HEK293 (cell line): ENCODE results near the gene JUP.

Source experiments
- GLI4 ChIP-seq: fragments of 450-650 bp; formaldehyde crosslinking; IDR thresholded peaks from 2 replicates; pipeline ENCODE4 v1.5.1; 2016; ENCODE audit warnings: missing biosample characterization, missing genetic modification characterization
- HOXD13 ChIP-seq: sonication (generic); formaldehyde crosslinking; IDR thresholded peaks from 2 replicates; pipeline ENCODE4 v1.8.0; 2022; ENCODE audit warnings: missing genetic modification reagents, borderline replicate concordance
- KLF1 ChIP-seq: fragments of 450-650 bp; formaldehyde crosslinking; IDR thresholded peaks from 2 replicates; pipeline ENCODE4 v1.5.1; 2016; ENCODE audit warnings: missing biosample characterization, missing genetic modification characterization
- KLF16 ChIP-seq: fragments of 450-650 bp; formaldehyde crosslinking; IDR thresholded peaks from 2 replicates; pipeline ENCODE4 v1.5.1; 2017; ENCODE audit warnings: missing biosample characterization, missing genetic modification characterization
- SALL2 ChIP-seq: fragments of 450-650 bp; formaldehyde crosslinking; IDR thresholded peaks from 2 replicates; pipeline ENCODE4 v1.5.0; 2017; ENCODE audit warnings: missing biosample characterization, mild to moderate bottlenecking, missing genetic modification characterization, borderline replicate concordance
- SCRT1 ChIP-seq: fragments of 450-650 bp; formaldehyde crosslinking; IDR thresholded peaks from 2 replicates; pipeline ENCODE4 v1.5.1; 2016; ENCODE audit warnings: missing biosample characterization, missing genetic modification characterization, borderline replicate concordance
- TCF7L2 ChIP-seq: IDR thresholded peaks from 2 replicates; pipeline ENCODE4 v1.6.1; 2011; ENCODE audit warnings: low read depth, mild to moderate bottlenecking, inconsistent platforms, low read length, moderate library complexity, borderline replicate concordance
- ZEB2 ChIP-seq: fragments of 450-650 bp; formaldehyde crosslinking; IDR thresholded peaks from 2 replicates; pipeline ENCODE4 v1.5.1; 2016; ENCODE audit warnings: missing biosample characterization, missing genetic modification characterization
- ZIC2 ChIP-seq: fragments of 450-650 bp; formaldehyde crosslinking; IDR thresholded peaks from 2 replicates; pipeline ENCODE4 v1.5.1; 2016; ENCODE audit warnings: missing biosample characterization, missing genetic modification characterization
- ZNF133 ChIP-seq: fragments of 450-650 bp; formaldehyde crosslinking; IDR thresholded peaks from 2 replicates; pipeline ENCODE4 v1.5.1; 2016; ENCODE audit warnings: missing biosample characterization, missing genetic modification characterization
- ZNF2 ChIP-seq: fragments of 450-650 bp; formaldehyde crosslinking; IDR thresholded peaks from 2 replicates; pipeline ENCODE4 v1.5.1; 2016; ENCODE audit warnings: missing biosample characterization, missing genetic modification characterization
- ZNF335 ChIP-seq: fragments of 450-650 bp; formaldehyde crosslinking; conservative IDR thresholded peaks from 2 replicates; pipeline ENCODE4 v1.5.1; 2016; ENCODE audit warnings: missing biosample characterization, missing genetic modification characterization
- ZNF341 ChIP-seq: fragments of 450-650 bp; formaldehyde crosslinking; IDR thresholded peaks from 2 replicates; pipeline ENCODE4; 2016; ENCODE audit warnings: low read depth, missing biosample characterization, missing genetic modification characterization
- ZNF423 ChIP-seq: fragments of 450-650 bp; formaldehyde crosslinking; IDR thresholded peaks from 2 replicates; pipeline ENCODE4 v1.5.1; 2016; ENCODE audit warnings: missing biosample characterization, missing genetic modification characterization
- ZNF626 ChIP-seq: fragments of 450-650 bp; sonication (Bioruptor Pico); formaldehyde crosslinking; IDR thresholded peaks from 2 replicates; pipeline ENCODE4 v1.5.1; 2018; ENCODE audit warnings: missing biosample characterization, missing genetic modification characterization, inconsistent platforms
- ZNF629 ChIP-seq: fragments of 450-650 bp; formaldehyde crosslinking; IDR thresholded peaks from 2 replicates; pipeline ENCODE4 v1.5.1; 2017; ENCODE audit warnings: missing biosample characterization, missing genetic modification characterization
- ZNF768 ChIP-seq: fragments of 450-650 bp; formaldehyde crosslinking; IDR thresholded peaks from 2 replicates; pipeline ENCODE4 v1.5.1; 2018; ENCODE audit warnings: missing biosample characterization, mild to moderate bottlenecking, missing genetic modification characterization
- ZSCAN16 ChIP-seq: fragments of 450-650 bp; formaldehyde crosslinking; IDR thresholded peaks from 2 replicates; pipeline ENCODE4 v1.5.1; 2016; ENCODE audit warnings: missing biosample characterization, missing genetic modification characterization
- TF ChIP-seq, protein P1 (sequence below): fragments of 450-650 bp; formaldehyde crosslinking; IDR thresholded peaks from 2 replicates; pipeline ENCODE4 v1.5.1; 2016; ENCODE audit warnings: missing biosample characterization, missing genetic modification characterization, low read depth
- TF ChIP-seq, protein P2 (sequence below): fragments of 450-650 bp; formaldehyde crosslinking; optimal IDR thresholded peaks from 2 replicates; pipeline ENCODE3; 2016; ENCODE audit warnings: missing biosample characterization, mild to moderate bottlenecking, missing genetic modification characterization
- TF ChIP-seq, protein P3 (sequence below): fragments of 450-650 bp; formaldehyde crosslinking; IDR thresholded peaks from 2 replicates; pipeline ENCODE4 v1.5.1; 2016; ENCODE audit warnings: missing biosample characterization, missing genetic modification characterization
- TF ChIP-seq, protein P4 (sequence below): fragments of 450-650 bp; formaldehyde crosslinking; IDR thresholded peaks from 2 replicates; pipeline ENCODE4 v1.5.1; 2016; ENCODE audit warnings: missing biosample characterization, missing genetic modification characterization
- TF ChIP-seq, protein P5 (sequence below): fragments of 450-650 bp; formaldehyde crosslinking; IDR thresholded peaks from 2 replicates; pipeline ENCODE4 v1.5.1; 2016; ENCODE audit warnings: missing biosample characterization, missing genetic modification characterization
- TF ChIP-seq, protein P6 (sequence below): fragments of 450-650 bp; formaldehyde crosslinking; IDR thresholded peaks from 2 replicates; pipeline ENCODE4 v1.5.1; 2016; ENCODE audit warnings: missing biosample characterization, missing genetic modification characterization
- TF ChIP-seq, protein P7 (sequence below): fragments of 450-650 bp; formaldehyde crosslinking; IDR thresholded peaks from 2 replicates; pipeline ENCODE4 v1.5.1; 2016; ENCODE audit warnings: missing biosample characterization, missing genetic modification characterization

The JUP gene

DNA sequence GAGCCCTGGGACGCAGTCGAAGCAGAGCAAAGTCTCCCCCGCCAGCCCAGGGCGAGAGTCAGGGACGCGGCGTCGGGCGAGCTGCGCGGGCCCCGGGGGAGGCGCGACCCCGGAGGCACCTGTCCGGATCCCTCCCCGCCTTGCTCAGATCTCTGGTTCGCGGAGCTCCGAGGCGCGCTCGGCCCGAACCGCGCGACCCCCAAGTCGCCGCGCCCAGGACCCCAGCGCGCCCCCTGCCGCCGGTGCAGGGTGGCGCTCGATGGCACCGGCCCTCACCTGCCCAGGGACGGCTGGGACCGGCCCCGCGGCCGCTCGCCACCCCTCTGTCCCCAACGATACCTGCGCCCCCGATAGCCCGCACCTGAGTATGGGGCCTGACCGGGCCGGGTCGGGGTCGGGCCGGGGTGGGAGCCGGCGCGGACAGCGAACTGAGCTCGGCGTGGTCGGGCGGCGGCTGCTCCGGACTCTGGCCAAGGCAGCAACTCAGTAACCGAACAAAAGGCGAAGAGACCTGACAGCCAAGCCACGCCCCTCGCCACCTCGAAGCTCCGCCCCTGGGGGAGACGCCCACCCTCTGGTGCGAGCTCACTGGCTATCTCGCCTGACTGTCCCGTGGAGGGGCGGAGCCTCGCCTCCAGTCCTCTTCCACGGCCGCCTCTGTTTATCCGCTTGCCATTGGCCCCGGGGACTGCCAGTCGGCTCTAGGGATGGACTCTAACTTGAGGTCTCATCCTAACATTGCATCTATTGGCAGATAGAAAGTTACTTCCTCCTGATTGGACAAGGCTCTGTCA is at the start of gene JUP (continued):
- TF ChIP-seq, protein P1, sequence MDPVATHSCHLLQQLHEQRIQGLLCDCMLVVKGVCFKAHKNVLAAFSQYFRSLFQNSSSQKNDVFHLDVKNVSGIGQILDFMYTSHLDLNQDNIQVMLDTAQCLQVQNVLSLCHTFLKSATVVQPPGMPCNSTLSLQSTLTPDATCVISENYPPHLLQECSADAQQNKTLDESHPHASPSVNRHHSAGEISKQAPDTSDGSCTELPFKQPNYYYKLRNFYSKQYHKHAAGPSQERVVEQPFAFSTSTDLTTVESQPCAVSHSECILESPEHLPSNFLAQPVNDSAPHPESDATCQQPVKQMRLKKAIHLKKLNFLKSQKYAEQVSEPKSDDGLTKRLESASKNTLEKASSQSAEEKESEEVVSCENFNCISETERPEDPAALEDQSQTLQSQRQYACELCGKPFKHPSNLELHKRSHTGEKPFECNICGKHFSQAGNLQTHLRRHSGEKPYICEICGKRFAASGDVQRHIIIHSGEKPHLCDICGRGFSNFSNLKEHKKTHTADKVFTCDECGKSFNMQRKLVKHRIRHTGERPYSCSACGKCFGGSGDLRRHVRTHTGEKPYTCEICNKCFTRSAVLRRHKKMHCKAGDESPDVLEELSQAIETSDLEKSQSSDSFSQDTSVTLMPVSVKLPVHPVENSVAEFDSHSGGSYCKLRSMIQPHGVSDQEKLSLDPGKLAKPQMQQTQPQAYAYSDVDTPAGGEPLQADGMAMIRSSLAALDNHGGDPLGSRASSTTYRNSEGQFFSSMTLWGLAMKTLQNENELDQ (tag by site-specific recombination), result no peak
- TF ChIP-seq ZNF335 (tag by site-specific recombination), result no peak
- TF ChIP-seq, protein P2, sequence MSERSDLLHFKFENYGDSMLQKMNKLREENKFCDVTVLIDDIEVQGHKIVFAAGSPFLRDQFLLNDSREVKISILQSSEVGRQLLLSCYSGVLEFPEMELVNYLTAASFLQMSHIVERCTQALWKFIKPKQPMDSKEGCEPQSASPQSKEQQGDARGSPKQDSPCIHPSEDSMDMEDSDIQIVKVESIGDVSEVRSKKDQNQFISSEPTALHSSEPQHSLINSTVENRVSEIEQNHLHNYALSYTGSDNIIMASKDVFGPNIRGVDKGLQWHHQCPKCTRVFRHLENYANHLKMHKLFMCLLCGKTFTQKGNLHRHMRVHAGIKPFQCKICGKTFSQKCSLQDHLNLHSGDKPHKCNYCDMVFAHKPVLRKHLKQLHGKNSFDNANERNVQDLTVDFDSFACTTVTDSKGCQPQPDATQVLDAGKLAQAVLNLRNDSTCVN (tag by site-specific recombination), result peak; percentile 91
- TF ChIP-seq, protein P3, sequence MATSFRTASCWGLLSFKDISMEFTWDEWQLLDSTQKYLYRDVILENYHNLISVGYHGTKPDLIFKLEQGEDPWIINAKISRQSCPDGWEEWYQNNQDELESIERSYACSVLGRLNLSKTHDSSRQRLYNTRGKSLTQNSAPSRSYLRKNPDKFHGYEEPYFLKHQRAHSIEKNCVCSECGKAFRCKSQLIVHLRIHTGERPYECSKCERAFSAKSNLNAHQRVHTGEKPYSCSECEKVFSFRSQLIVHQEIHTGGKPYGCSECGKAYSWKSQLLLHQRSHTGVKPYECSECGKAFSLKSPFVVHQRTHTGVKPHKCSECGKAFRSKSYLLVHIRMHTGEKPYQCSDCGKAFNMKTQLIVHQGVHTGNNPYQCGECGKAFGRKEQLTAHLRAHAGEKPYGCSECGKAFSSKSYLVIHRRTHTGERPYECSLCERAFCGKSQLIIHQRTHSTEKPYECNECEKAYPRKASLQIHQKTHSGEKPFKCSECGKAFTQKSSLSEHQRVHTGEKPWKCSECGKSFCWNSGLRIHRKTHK (tag by site-specific recombination), result no peak
- TF ChIP-seq, protein P4, sequence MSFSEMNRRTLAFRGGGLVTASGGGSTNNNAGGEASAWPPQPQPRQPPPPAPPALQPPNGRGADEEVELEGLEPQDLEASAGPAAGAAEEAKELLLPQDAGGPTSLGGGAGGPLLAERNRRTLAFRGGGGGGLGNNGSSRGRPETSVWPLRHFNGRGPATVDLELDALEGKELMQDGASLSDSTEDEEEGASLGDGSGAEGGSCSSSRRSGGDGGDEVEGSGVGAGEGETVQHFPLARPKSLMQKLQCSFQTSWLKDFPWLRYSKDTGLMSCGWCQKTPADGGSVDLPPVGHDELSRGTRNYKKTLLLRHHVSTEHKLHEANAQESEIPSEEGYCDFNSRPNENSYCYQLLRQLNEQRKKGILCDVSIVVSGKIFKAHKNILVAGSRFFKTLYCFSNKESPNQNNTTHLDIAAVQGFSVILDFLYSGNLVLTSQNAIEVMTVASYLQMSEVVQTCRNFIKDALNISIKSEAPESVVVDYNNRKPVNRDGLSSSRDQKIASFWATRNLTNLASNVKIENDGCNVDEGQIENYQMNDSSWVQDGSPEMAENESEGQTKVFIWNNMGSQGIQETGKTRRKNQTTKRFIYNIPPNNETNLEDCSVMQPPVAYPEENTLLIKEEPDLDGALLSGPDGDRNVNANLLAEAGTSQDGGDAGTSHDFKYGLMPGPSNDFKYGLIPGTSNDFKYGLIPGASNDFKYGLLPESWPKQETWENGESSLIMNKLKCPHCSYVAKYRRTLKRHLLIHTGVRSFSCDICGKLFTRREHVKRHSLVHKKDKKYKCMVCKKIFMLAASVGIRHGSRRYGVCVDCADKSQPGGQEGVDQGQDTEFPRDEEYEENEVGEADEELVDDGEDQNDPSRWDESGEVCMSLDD, result no peak
- TF ChIP-seq ZIC2 (tag by site-specific recombination), result no peak
- TF ChIP-seq TCF7L2, result no peak
- no peak for TF ChIP-seq HOXD13 (CRISPR knock-in tag)
- no peak for TF ChIP-seq ZNF2 (tag by site-specific recombination)
- TF ChIP-seq GLI4 (tag by site-specific recombination), result no peak
- no peak for TF ChIP-seq ZNF768
- TF ChIP-seq ZNF133 (tag by site-specific recombination), result no peak
- TF ChIP-seq ZSCAN16 (tag by site-specific recombination), result no peak
- TF ChIP-seq ZEB2 (tag by site-specific recombination), result no peak; the same call in 1 of the 2 replicates
- no peak for TF ChIP-seq ZNF423
- TF ChIP-seq KLF1 (tag by site-specific recombination), result peak; percentile 74
- no peak for TF ChIP-seq ZNF341 (tag by site-specific recombination)
- TF ChIP-seq, protein P5, sequence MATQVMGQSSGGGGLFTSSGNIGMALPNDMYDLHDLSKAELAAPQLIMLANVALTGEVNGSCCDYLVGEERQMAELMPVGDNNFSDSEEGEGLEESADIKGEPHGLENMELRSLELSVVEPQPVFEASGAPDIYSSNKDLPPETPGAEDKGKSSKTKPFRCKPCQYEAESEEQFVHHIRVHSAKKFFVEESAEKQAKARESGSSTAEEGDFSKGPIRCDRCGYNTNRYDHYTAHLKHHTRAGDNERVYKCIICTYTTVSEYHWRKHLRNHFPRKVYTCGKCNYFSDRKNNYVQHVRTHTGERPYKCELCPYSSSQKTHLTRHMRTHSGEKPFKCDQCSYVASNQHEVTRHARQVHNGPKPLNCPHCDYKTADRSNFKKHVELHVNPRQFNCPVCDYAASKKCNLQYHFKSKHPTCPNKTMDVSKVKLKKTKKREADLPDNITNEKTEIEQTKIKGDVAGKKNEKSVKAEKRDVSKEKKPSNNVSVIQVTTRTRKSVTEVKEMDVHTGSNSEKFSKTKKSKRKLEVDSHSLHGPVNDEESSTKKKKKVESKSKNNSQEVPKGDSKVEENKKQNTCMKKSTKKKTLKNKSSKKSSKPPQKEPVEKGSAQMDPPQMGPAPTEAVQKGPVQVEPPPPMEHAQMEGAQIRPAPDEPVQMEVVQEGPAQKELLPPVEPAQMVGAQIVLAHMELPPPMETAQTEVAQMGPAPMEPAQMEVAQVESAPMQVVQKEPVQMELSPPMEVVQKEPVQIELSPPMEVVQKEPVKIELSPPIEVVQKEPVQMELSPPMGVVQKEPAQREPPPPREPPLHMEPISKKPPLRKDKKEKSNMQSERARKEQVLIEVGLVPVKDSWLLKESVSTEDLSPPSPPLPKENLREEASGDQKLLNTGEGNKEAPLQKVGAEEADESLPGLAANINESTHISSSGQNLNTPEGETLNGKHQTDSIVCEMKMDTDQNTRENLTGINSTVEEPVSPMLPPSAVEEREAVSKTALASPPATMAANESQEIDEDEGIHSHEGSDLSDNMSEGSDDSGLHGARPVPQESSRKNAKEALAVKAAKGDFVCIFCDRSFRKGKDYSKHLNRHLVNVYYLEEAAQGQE (tag by site-specific recombination), result no peak
- TF ChIP-seq ZNF629 (tag by site-specific recombination), result peak; percentile 36; the same call in 1 of the 2 replicates
- TF ChIP-seq, protein P6, sequence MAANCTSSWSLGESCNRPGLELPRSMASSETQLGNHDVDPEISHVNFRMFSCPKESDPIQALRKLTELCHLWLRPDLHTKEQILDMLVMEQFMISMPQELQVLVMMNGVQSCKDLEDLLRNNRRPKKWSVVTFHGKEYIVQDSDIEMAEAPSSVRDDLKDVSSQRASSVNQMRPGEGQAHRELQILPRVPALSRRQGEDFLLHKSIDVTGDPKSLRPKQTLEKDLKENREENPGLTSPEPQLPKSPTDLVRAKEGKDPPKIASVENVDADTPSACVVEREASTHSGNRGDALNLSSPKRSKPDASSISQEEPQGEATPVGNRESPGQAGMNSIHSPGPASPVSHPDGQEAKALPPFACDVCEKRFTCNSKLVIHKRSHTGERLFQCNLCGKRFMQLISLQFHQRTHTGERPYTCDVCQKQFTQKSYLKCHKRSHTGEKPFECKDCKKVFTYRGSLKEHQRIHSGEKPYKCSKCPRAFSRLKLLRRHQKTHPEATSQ (tag by site-specific recombination), result peak; percentile 70; the same call in 1 of the 2 replicates
- no peak for TF ChIP-seq SALL2 (tag by site-specific recombination)
- TF ChIP-seq, protein P7, sequence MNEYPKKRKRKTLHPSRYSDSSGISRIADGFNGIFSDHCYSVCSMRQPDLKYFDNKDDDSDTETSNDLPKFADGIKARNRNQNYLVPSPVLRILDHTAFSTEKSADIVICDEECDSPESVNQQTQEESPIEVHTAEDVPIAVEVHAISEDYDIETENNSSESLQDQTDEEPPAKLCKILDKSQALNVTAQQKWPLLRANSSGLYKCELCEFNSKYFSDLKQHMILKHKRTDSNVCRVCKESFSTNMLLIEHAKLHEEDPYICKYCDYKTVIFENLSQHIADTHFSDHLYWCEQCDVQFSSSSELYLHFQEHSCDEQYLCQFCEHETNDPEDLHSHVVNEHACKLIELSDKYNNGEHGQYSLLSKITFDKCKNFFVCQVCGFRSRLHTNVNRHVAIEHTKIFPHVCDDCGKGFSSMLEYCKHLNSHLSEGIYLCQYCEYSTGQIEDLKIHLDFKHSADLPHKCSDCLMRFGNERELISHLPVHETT (tag by site-specific recombination), result 0 out of 2 replicates have a peak, but pooled peaks have one; percentile 6
- no peak for TF ChIP-seq ZNF626 (tag by site-specific recombination)
- TF ChIP-seq KLF16 (tag by site-specific recombination), result peak; percentile 47; the same call in 1 of the 2 replicates
- TF ChIP-seq SCRT1 (tag by site-specific recombination), result no peak
